Natural killer cell (primary cell): ENCODE data around the gene MYL7. TPM values are rescaled to one million over a fixed set of nuclear protein-coding genes. Genes with fewer than 3 reads are reported as not detected.

ENCODE experiments used
- ATAC-seq, 3 donors: fragments of 150-1000 bp in 2 of 3; fragments of 200-7000 bp in 1 of 3; cut with Tn5 transposase; 1 replicate in 1 of 3; 2 replicates in 2 of 3; pipeline ENCODE4 v1.10.0; 2021; ENCODE audit warnings: mild to moderate bottlenecking in 2 of 3, moderate library complexity in 2 of 3
- DNase-seq, 2 donors: peaks; one replicate each; pipeline versions ENCODE4 v3.0.0 to v3.0.0-alpha.2; 2013 to 2021; ENCODE audit warnings: mixed read lengths in 1 of 2
- H3K27ac ChIP-seq: one replicate; pipeline ENCODE4 v1.5.1; 2013; ENCODE audit warnings: mild to moderate bottlenecking, low read length
- H3K27me3 ChIP-seq: one replicate; pipeline ENCODE4 v1.6.1; 2013; ENCODE audit warnings: low read length; ENCODE audit not compliant: control insufficient read depth, insufficient read depth
- H3K36me3 ChIP-seq: one replicate; pipeline ENCODE4 v1.6.1; 2013; ENCODE audit warnings: low read length; ENCODE audit not compliant: control insufficient read depth, insufficient read depth
- H3K4me1 ChIP-seq: one replicate; pipeline ENCODE4 v1.6.1; 2013; ENCODE audit warnings: low read length; ENCODE audit not compliant: control insufficient read depth, insufficient read depth
- H3K4me3 ChIP-seq: one replicate; pipeline ENCODE4 v1.5.1; 2013; ENCODE audit warnings: low read length
- H3K9me3 ChIP-seq: one replicate; pipeline ENCODE4 v1.6.1; 2013; ENCODE audit warnings: low read length; ENCODE audit not compliant: control insufficient read depth, insufficient read depth
- H3K27ac Mint-ChIP-seq, 2 donors: one replicate each; pipeline ENCODE4 v1.8.0; 2022; ENCODE audit warnings: mild to moderate bottlenecking in 2 of 2, mixed read lengths in 2 of 2, moderate library complexity in 1 of 2
- H3K27me3 Mint-ChIP-seq, 2 donors: one replicate each; pipeline ENCODE4 v1.8.0; 2022; ENCODE audit warnings: low read depth in 2 of 2, mixed read lengths in 2 of 2
- H3K36me3 Mint-ChIP-seq: one replicate; pipeline ENCODE4 v1.8.0; 2022; ENCODE audit warnings: mixed read lengths
- H3K4me1 Mint-ChIP-seq, 2 donors: one replicate each; pipeline ENCODE4 v1.8.0; 2022; ENCODE audit warnings: mixed read lengths in 2 of 2
- H3K4me3 Mint-ChIP-seq: one replicate; pipeline ENCODE4 v1.8.0; 2022; ENCODE audit warnings: mild to moderate bottlenecking, moderate library complexity, mixed read lengths
- H3K9me3 Mint-ChIP-seq, 2 donors: one replicate each; pipeline ENCODE4 v1.8.0; 2022; ENCODE audit warnings: mixed read lengths in 2 of 2
- CTCF ChIP-seq: fragments of 200-600 bp; IDR thresholded peaks from one replicate; pipeline ENCODE4 v1.8.0; 2022; ENCODE audit warnings: antibody characterized with exemption
- WGBS: methylation state at CpG from one replicate; pipeline ENCODE4 v1.1.7; 2013; ENCODE audit warnings: missing lambda C conversion rate; ENCODE audit not compliant: insufficient coverage; 5-methylcytosine and 5-hydroxymethylcytosine counted together
- intact Hi-C: fragments of 100-400 bp; cut with micrococcal nuclease; formaldehyde crosslinking; loops from one replicate; pipeline ENCODE4 v1.14.2; 2022
- total RNA-seq, 4 donors: library from RNA; stranded (reverse); fragments of 120-200 nt in 1 of 4; gene quantifications; one replicate each; pipeline versions ENCODE4 v1.2.3 to v1.2.4, GENCODE V29; 2013 to 2022

The MYL7 gene
- total RNA-seq, 3 donors from 2014 or later (not counting 1 experiment from before 2014, with no cell fraction given), result not detected

- intact Hi-C loops, result no loop called here
- Histone ChIP-seq H3K36me3 (no peaks in the 10 kb centered on the region), H3K9me3 (no peaks in the 10 kb centered on the region), H3K27me3 (peaks cover 11% of the 10 kb centered on the region), H3K27ac (no peak overlapping the region), H3K4me3 (no peak overlapping the region), H3K4me1 (peaks cover 16% of the 10 kb centered on the region)
- H3K27ac Mint-ChIP-seq, result no peak overlapping the region
- no peaks in the 10 kb centered on the region for H3K36me3 Mint-ChIP-seq
- ATAC-seq, result no peak
- DNase-seq, result no peak
- WGBS, result 97% methylated on average over 4 of the region's 4 CpGs
- no peak for TF ChIP-seq CTCF
- no peak overlapping the region for H3K4me3 Mint-ChIP-seq
- peaks cover 0 to 6% of the 10 kb centered on the region in 2 donors for H3K4me1 Mint-ChIP-seq
- peaks cover 0 to 6% of the 10 kb centered on the region in 2 donors for H3K27me3 Mint-ChIP-seq
- no peaks in the 10 kb centered on the region for H3K9me3 Mint-ChIP-seq
Measured at GRCh38 chr7:44142028-44142427, 896 bp upstream of the MYL7 start.

- H3K27ac Mint-ChIP-seq, result no peak overlapping the region
- no peak overlapping the region for H3K4me3 ChIP-seq
- WGBS, result 90% methylated on average over 10 of the region's 10 CpGs
- intact Hi-C loops, result no loop called here
- H3K4me1 Mint-ChIP-seq, result peaks cover 0 to 2% of the 10 kb centered on the region in 2 donors
- H3K9me3 ChIP-seq, result no peaks in the 10 kb centered on the region
- no peak for ATAC-seq
- H3K4me3 Mint-ChIP-seq, result no peak overlapping the region
- H3K9me3 Mint-ChIP-seq, result no peaks in the 10 kb centered on the region
- no peak for DNase-seq
- H3K27me3 ChIP-seq, result peaks cover 4% of the 10 kb centered on the region
- no peaks in the 10 kb centered on the region for H3K36me3 ChIP-seq
- H3K36me3 Mint-ChIP-seq, result no peaks in the 10 kb centered on the region
- peaks cover 4% of the 10 kb centered on the region for H3K4me1 ChIP-seq
- H3K27ac ChIP-seq, result no peak overlapping the region
- no peak for TF ChIP-seq CTCF
- peaks cover 0 to 8% of the 10 kb centered on the region in 2 donors for H3K27me3 Mint-ChIP-seq
Measured at GRCh38 chr7:44140341-44140740, 791 bp downstream of the MYL7 start.

GRCh38 chr7:44139311-44140010, 1.7 kb downstream of the MYL7 start:
- Histone ChIP-seq H3K4me1 (no peaks in the 10 kb centered on the region), H3K36me3 (no peaks in the 10 kb centered on the region), H3K4me3 (no peak overlapping the region), H3K9me3 (no peaks in the 10 kb centered on the region), H3K27ac (no peak overlapping the region), H3K27me3 (no peaks in the 10 kb centered on the region)
- 89% methylated on average over 14 of the region's 14 CpGs for WGBS
- no peak overlapping the region for H3K4me3 Mint-ChIP-seq
- peaks cover 0 to 7% of the 10 kb centered on the region in 2 donors for H3K27me3 Mint-ChIP-seq
- H3K36me3 Mint-ChIP-seq, result no peaks in the 10 kb centered on the region
- intact Hi-C loops, result no loop called here
- no peak for TF ChIP-seq CTCF
- H3K27ac Mint-ChIP-seq, result no peak overlapping the region
- ATAC-seq (no peak), DNase-seq (no peak)
- H3K9me3 Mint-ChIP-seq, result no peaks in the 10 kb centered on the region
- no peaks in the 10 kb centered on the region for H3K4me1 Mint-ChIP-seq

GRCh38 chr7:44138698-44139097, 2.4 kb downstream of the MYL7 start:
- no peak for DNase-seq
- Histone ChIP-seq H3K27me3 (no peaks in the 10 kb centered on the region), H3K27ac (no peak overlapping the region), H3K9me3 (no peaks in the 10 kb centered on the region), H3K36me3 (no peaks in the 10 kb centered on the region), H3K4me3 (no peak overlapping the region), H3K4me1 (no peaks in the 10 kb centered on the region)
- TF ChIP-seq CTCF, result no peak
- H3K27ac Mint-ChIP-seq, result no peak overlapping the region
- H3K9me3 Mint-ChIP-seq, result no peaks in the 10 kb centered on the region
- no peak overlapping the region for H3K4me3 Mint-ChIP-seq
- intact Hi-C loops, result no loop called here
- H3K4me1 Mint-ChIP-seq, result no peaks in the 10 kb centered on the region
- peaks cover 0 to 7% of the 10 kb centered on the region in 2 donors for H3K27me3 Mint-ChIP-seq
- no peak for ATAC-seq
- H3K36me3 Mint-ChIP-seq, result no peaks in the 10 kb centered on the region
- WGBS, result 83% methylated on average over 8 of the region's 8 CpGs
